GM19025 (cell line): Measurements from ENCODE around the gene BRI3.

Source experiments
- ATAC-seq: cut with Tn5 transposase; IDR thresholded peaks from one replicate; pipeline ENCODE4 v1.9.1; 2021; ENCODE audit warnings: mild to moderate bottlenecking, low read depth, moderate library complexity; ENCODE audit not compliant: unreplicated experiment

Gene BRI3

DNA sequence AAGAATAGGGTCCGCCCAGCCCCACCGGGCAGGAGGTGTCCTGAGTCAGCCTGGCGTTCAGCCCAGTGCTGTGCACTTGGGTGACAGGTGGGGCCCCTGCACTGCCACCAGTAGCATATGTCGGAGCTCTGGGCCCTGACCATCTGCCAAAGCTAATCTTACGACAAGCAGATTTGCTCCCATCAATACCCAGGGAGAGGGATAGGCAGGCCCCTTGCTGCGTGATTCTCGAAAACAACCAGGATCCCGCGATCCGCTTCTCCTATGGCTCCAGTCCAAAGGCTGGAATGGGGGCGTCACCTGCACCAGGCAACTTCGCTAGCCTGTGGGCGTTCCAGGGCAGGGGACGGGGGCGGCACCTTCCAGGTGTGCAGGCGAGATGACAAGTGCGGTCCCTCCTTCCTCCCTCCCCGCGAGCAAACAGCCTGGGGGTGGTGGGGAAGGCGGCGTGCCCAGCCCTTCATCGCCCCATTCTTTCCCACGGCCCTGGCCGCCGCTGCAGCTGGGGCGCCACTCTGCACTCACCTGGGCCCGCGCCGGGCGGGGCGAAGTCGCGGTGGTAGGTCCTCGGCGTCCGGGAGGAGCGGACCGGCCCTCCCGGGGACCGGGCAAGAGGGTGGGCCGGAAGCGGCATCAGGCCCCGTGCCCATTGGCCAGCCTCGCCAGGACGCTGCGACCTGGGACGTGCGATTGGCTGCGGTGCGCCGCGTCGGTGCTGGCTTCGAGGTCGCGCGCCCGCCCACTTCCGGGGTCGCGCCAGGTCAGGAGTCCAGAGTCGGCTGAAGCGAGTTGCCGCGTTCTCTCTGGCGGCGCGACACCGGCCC, 29.7 kb upstream of the BRI3 start, which contains the start of gene TECPR1:
TECPR1 (minus strand) TSS at position 632 of the 824 bp plus-strand sequence. CDS start 6,086 bp downstream, outside the sequence.
- peak; percentile 98 for ATAC-seq

DNA sequence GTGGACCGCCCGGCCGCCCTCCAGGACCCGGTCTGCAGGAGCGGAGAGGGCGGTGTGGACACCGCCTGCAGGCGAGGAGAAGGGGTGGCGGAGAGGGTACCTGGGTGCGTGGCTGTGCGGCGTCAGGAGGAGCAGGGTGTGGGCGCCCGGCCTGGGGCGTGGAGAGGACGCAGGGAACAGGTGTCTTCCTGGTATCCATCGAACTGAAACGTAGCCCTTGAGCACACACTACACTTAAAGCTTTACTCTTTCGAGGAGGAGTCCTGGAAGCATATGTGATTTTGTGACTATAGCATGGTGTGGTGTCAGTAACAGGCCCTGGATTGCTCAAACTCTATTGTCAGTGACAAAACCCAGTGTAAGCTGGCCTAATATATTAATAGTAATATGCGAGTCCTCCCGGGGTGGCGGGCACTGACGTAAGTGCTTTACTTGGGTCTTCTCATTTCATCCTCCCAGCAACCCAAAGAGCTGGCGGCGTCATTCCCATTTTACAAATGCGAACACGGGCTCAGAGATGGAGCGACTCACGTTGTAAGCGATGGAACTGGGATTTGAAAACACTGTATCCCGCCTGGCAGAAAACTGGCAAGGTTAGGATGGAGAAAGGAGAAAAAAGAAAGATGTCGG, 28.9 kb upstream of the BRI3 start:
- ATAC-seq = no peak

DNA sequence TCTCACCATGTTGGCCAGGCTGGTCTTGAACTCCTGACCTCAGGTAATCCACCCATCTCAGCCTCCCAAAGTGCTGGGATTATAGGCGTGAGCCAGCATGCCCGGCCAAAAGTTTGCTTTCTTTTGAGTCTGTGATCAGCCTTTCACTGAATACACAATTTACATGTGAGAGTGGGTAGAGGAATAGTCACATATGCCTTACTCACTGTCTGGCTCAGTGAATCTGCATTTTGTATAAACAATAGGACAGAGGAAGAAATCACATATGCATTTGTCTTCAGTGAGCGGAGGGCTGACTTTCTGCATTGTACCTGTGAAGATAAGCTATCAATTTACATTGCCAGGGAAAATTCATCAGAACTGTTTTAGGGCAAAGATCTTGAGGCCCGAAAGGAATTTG, 27.0 kb upstream of the BRI3 start:
- no peak for ATAC-seq

DNA sequence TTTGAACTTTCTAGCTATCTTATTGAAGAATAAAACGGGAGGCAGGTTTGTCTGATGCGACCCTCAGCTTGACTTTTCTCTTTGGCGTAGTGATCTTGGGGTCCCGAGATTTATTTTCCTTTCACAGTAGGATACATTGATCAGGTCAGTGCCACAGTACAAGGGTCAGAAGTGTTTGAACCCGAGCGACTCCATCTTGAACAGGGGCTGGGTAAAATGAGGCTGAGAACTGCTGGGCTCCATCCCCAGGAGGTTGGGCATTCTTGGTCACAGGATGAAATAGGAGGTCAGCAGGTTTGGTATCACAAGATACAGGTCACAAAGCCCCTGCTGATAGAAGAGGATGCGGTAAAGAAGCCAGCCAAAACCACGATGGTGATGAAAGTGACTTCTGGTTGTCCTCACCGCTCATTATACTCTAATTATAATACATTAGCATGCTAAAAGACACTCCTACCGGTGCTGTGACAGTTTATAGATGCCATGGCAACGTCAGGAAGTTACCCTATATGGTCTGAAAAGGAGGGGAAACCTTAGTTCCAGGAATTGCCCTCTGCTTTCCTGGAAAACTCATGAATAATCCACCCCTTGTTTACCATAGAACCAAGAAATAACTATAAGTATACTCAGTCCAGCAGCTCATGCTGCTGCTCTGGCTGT, 26.4 kb upstream of the BRI3 start:
- no peak for ATAC-seq

DNA sequence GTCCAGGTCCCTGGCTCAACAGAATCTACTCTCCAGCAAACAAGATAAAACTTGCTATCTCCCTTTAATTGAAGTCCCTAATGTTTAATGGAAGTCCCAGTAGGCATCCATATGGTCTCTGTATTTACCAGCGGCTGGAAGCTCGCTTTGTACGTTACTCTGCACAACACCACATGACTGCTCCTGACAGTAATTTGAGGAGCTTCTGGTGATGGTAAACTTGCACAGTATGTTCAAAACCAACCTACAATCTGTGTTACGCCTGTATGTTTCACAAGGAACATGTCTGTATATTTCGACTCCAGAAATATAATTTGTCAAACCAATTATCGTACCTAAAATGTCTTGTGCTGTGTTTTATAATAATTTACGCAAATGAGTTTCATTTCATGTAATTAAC, 25.1 kb upstream of the BRI3 start:
- no peak for ATAC-seq

DNA sequence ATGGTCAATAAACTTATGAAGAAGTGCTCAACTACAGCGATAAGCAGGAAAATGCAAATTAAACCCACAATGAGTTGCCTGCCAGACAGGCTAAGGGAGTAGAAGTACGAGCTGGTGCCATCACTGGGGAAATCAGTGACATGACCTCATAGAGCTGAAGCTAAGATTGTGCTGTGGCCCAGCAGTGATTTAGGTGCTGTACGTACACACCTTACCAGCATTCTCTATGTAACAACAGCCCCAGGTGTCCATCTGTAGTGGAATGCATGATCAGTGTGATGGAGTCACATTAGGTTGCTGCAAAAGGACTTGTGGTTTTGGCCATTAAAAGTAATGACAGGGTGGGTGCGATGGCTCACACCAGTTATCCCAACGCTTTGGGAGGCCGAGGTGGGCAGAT, 23.8 kb upstream of the BRI3 start:
- ATAC-seq = no peak

DNA sequence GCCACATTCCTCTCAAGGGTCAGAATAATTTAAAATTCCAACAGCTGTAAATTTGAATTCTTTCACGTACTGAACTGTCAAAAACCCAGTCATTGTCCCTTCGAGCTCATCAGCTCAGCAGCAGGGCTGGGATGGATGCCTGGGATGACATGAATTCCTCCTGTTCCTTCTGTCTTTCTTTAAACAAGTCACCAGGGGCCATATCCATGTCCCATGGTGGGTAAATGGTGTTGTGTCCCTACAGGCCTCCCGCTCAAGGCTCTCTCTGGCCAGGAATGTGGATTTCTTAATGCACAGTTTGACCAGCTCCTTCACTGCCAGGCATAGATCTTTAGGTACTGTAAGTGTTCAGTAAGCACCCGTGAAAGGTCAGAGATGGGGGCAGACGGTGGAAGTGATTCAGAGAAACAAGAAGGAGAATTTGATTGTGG, 15.6 kb upstream of the BRI3 start:
- ATAC-seq = no peak

DNA sequence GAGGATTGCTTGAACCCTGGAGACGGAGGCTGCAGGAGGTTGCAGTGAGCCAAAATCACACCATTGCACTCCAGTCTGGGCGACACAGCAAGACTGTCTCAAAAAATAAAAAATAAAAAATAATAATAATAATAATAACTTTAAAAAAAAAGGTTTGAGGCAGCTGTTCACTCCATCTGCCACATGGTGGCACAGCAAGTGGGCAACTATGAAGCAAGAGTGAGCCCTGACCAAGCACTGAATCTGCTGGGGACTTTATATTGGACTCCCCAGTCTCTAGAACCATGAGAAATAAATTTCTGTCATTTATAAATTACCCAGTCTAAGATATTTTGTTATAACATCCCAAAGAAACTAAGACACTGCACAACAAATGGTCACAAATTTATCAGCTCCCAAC, 14.6 kb upstream of the BRI3 start:
- no peak for ATAC-seq

DNA sequence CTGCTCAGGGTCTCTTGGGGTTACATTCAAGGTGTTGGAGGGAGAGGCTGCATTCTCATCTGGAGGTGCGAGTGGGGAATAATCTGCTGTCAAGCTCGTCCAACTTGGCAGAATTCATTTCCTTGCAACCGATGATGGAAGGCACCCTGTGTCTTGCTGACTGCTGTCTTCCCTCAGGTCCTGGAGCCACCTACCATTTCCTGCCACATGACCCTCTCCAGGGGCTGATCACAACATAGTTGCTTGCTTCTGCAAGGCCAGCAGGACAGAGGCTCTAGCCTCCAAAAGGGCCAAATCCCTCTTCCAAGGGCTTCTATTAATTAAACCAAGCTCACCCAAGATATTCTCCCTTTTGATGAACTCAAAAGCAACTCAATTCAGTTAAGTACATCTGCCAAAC, 14.2 kb upstream of the BRI3 start:
- ATAC-seq = no peak

DNA sequence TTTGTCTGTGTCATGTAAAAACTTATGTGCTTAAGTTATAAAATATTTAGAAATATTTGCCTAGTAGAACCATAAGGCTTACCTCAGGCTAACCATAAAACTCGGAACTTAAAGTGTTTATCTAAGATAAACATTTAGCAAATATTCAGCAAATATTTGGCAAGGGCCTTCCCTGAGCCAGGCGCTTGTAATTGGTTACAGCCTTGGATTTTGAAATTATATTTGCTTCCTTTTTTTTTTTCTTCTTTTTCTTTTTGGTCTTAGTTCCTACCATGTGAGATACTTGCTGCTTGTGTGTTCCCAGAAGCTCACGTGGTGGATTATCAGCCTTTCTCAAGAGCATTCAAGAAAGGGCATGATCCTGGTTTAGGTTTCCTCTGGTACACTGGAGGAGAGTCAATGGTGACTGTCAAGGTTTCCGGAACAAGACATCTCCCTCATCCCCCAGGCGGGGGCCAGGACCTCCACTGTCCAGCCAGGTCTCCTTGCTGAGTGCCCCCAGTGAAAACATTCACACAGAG, 5.2 kb upstream of the BRI3 start:
- no peak for ATAC-seq

DNA sequence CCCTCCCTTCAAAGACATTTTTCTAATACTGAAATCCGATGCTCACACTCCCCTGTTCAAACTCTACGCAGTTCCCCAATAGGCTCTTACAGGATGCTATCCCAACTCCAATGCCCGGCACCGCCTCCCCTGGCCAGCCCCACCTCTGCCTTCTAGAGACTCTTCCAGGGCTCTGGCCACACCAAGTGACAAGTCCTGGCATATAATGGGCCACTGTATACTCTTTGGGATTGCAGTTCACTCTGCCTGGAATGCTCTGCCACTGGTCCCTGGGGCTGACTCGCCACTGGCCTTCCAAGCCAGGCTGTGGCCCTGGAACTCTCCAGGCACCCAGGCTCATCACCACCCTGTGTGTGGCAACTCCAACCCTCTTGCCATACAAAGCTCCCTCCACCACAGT, 3.1 kb upstream of the BRI3 start:
- no peak for ATAC-seq

DNA sequence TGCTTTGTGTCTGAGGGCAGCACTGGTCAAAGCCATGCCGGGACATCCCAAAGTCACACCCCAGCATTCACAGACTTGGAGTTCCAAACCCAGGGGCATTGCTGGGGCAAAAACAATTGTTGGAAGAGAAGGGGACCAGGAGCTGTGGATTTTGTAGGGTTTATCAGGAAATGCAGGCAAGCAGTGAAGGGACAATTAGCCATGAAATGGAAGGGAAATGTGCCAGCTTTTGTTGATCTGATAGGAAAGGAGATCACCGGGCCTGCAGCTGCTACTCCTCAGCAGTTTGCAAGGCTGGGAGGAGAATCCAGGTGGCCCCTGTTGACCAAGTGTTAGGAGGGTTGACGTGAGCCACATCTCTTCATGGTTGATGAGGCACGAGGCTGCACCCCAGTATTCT, 2.5 kb upstream of the BRI3 start:
- ATAC-seq = no peak

DNA sequence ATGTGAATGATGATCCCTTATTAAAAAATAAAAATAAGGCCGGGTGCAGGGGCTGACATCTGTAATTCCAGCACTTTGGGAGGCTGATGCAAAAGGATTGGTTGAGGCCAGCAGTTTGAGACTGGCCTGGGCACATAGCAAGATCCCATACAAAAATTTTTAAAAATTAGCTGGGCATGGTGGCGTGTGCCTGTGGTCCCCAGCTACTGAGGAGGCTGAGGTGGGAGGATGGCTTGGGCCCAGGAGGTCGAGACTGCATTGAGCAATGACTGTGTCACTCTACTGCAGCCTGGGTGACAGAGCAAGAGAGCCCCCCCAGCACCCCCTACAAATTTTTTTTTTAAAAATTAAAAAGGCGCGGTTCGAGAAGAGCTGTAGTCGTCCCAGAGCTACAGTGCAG, 1.2 kb upstream of the BRI3 start:
- no peak for ATAC-seq

DNA sequence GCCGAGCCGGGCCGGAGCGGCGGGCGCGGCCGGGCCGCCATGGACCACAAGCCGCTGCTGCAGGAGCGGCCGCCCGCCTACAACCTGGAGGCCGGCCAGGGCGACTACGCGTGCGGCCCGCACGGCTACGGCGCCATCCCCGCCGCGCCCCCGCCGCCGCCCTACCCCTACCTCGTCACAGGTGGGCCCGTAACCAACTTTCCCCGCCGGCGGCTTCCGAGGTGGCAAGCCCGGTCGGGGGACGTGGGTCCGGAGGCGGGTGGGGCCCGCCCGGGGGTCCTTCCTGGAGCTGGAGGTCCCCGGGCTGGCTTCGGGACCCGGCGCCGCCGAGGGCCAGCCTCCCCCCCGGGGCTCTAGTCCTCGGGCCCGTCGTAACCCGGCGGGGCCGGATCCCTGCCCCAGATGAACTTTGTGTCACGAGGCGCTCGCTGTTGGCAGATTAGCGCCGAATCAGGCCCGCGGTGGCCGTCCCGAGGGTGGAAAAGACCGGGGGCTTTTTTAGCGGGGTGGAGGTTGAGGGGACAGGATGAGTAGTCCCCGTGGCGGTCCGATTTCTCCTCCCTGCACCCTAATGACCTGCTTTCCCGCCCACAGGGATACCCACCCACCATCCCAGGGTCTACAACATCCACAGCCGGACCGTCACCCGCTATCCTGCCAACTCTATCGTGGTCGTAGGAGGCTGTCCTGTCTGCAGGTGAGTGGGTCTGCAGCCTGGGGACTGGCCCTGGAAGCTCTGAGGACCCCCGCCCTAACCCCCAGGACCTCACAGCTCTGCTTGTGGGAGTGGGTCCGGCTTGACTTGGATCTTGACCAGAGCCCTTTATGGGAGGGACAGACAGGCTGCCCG, 496 bp downstream of the BRI3 start:
- ATAC-seq = peak; percentile 34

DNA sequence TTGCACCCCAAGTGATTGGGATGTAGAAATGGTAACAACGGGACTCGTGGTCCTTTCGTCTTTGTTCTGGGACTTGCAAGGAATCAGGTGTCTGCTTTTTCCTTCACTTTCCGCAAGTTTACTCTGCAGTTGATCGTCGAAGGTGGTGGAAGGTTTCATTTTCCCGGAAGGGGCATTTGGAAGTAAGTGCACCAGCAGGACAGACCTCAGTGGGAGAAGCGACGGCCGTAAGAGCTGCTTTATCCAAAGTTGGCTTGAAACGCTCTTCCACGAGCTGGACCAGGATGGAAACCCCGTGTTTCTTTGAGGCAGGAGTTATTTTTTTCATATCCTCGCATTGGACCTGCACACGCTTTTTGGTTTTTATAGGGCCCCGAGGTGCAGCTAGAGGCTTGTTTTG, 1.2 kb downstream of the BRI3 start:
- no peak for ATAC-seq

DNA sequence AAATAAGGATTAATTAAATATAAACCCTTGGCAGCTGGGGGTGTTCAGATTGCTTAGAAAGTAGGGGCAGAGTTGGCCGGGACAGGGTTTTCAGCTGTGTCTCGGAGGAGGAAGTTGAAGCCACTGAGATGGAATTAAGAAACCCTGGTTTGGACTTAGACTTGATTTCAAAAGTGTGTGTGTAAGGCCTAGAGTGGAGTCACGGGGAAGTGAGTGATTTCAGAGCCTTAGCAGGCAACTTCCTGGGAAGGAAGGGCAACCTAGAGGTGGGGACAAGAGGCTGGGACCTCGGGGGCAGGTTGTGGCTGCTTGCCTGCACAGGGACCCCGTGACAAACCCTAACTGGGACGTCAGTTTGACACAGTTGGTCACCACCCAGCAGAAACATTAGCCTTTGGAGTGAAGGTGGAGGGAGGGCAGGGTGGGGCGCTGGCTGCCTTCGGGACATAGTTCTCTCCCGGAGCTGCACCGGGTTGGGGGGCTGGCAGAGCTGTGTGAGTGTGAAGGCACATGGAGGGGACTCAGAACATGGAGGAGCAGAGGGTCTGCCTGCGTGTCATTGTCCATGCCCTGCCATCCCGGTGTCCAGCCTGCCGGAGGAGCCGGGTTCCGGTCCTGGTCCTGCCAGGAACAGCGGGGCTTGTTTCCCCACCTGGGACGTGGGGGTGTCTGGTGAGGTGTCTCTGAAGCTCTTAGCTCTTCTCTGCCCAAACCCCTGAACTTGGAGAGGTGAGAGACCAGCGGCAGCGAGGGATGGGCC, 1.8 kb downstream of the BRI3 start:
- no peak for ATAC-seq

DNA sequence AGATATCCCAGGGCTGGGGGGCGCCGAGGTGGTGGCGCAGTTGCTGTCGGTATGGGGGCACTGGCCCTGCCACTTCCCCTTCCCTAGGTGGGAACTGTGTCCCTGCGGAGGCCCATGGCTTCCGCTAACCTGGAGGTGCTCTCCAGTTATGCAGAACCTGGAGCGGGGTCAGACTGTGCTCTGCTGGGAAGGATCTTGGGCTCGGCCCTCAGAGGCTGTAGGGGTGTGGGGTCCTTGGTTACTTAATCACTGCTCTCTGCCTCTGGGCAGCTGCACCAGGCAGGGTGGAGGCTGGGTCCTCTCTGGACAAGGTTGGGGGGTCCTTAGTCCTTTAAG, 2.4 kb downstream of the BRI3 start:
- ATAC-seq = no peak

DNA sequence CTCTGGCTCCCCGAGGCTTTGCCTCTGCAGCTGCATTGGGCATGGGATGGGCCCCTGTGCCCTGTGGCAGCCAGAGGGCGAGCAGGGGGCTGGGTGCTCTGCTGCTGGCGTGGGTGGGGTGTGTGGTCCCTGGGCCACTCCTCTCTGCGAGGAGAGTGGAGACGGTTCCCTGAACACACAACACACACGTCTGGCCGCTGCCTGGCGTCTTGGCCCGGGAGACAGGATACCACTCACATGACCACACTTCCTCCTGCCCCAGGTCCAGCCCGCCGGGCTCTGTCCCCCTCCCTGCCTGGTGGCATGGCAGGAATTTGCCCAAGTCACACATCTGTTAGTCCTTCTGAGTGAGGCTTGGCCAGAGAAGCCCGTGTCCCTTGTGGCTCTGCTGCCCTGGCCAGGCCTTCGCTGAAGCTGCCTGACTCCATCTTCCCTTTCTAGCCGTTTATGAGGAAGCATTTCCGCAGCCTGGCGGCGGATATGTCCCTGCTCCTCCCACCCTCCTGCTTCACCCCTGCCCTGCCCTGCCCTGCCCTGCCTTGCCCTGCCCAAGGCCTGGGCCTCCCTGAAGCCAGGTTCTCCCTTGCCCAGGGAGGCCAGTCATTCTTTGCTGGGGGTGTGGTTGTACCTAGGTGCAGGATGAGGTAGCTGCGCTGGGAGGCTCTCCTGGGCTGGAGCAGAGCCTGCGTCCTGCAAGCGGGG, 3.0 kb downstream of the BRI3 start:
- no peak for ATAC-seq
